ENCODE data around the gene REXO1. TPM values are rescaled to one million over a fixed set of nuclear protein-coding genes. Genes with fewer than 3 reads are reported as not detected.

Gene REXO1
- total and polyA plus RNA-seq, 2 of the 13 experiments (the other 11 are each of a cell fraction or from before 2014, with no cell fraction given): 5.0 to 11.2 TPM

DNA sequence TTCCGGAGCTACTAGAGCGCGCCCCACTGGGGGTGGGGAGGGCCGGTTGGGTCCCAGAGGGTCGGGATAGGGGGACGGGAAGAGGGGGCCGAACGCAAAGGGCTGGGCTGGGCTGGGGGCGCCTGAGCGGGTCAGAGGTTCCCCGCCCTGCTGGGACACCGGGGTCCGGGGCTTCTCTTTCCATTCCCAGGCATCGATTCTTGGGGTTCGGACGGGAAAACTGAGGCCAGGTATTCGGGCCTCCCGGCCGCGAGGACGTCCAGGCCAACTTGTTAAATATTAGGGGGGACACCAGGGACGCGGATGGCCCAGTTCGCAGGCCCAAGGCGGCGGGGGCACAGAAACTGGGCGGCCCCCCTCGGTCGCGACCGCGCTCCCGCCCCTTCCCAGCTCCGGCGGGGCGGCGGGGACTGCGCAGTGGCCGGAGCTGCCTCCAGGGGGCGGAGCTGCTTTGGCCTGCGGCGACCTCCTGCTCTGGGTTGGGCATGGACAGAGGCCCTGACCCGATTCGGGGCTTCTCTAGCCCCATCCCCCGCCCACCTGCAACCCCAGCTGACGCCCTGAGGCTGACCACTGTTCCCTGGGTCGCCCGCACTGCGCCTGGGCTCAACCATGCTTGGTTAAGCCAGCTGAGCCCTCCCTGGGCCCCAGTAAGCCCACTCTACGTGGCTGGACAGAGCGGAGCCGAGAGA lies 16.3 kb upstream of the REXO1 start (continued):
- TF ChIP-seq, protein P1, sequence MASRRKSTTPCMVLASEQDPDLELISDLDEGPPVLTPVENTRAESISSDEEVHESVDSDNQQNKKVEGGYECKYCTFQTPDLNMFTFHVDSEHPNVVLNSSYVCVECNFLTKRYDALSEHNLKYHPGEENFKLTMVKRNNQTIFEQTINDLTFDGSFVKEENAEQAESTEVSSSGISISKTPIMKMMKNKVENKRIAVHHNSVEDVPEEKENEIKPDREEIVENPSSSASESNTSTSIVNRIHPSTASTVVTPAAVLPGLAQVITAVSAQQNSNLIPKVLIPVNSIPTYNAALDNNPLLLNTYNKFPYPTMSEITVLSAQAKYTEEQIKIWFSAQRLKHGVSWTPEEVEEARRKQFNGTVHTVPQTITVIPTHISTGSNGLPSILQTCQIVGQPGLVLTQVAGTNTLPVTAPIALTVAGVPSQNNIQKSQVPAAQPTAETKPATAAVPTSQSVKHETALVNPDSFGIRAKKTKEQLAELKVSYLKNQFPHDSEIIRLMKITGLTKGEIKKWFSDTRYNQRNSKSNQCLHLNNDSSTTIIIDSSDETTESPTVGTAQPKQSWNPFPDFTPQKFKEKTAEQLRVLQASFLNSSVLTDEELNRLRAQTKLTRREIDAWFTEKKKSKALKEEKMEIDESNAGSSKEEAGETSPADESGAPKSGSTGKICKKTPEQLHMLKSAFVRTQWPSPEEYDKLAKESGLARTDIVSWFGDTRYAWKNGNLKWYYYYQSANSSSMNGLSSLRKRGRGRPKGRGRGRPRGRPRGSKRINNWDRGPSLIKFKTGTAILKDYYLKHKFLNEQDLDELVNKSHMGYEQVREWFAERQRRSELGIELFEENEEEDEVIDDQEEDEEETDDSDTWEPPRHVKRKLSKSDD (CRISPR knock-in tag; IDR thresholded peaks at IDR 0.05; ENCODE audit: low read depth): no peak
- TF ChIP-seq, protein P2, sequence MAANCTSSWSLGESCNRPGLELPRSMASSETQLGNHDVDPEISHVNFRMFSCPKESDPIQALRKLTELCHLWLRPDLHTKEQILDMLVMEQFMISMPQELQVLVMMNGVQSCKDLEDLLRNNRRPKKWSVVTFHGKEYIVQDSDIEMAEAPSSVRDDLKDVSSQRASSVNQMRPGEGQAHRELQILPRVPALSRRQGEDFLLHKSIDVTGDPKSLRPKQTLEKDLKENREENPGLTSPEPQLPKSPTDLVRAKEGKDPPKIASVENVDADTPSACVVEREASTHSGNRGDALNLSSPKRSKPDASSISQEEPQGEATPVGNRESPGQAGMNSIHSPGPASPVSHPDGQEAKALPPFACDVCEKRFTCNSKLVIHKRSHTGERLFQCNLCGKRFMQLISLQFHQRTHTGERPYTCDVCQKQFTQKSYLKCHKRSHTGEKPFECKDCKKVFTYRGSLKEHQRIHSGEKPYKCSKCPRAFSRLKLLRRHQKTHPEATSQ (CRISPR knock-in tag; IDR thresholded peaks at IDR 0.05; ENCODE audit: borderline replicate concordance): 0 out of 2 replicates have a peak, but pooled peaks have one; percentile 40
- TF ChIP-seq ZNF326 (CRISPR knock-in tag; IDR thresholded peaks at IDR 0.05; ENCODE audit: borderline replicate concordance) (no peak), SRSF4 (IDR thresholded peaks at IDR 0.05; ENCODE audit: low read depth, low read length, poor library complexity, severe bottlenecking) (no peak), ZNF674 (CRISPR knock-in tag; IDR thresholded peaks at IDR 0.05; ENCODE audit: low read depth) (no peak), DMAP1 (CRISPR knock-in tag; IDR thresholded peaks at IDR 0.05) (peak; percentile 4; the same call in 1 of the 2 replicates), POLR2G (IDR thresholded peaks at IDR 0.05; ENCODE audit: low read depth, low read length) (peak; percentile 63; the same call in 1 of the 2 replicates), SP2 (CRISPR knock-in tag; IDR thresholded peaks at IDR 0.05) (0 out of 2 replicates have a peak, but pooled peaks have one; percentile 26), TBX3 (IDR thresholded peaks at IDR 0.05; ENCODE audit: borderline replicate concordance) (no peak), MAZ (IDR thresholded peaks at IDR 0.05; ENCODE audit: borderline replicate concordance, low read depth, low read length) (no peak), MAZ (CRISPR knock-in tag; IDR thresholded peaks at IDR 0.05; ENCODE audit: low read depth) (peak; percentile 29), ZNF543 (CRISPR knock-in tag; IDR thresholded peaks at IDR 0.05) (no peak), ZNF430 (CRISPR knock-in tag; IDR thresholded peaks at IDR 0.05) (peak; percentile 72; the same call in 1 of the 2 replicates), IRF2 (CRISPR knock-in tag; IDR thresholded peaks at IDR 0.05) (peak; percentile 41; the same call in 1 of the 2 replicates), FOXJ3 (CRISPR knock-in tag; IDR thresholded peaks at IDR 0.05; ENCODE audit: borderline replicate concordance) (no peak), ZNF251 (CRISPR knock-in tag; IDR thresholded peaks at IDR 0.05) (no peak), TEAD2 (CRISPR knock-in tag; IDR thresholded peaks at IDR 0.05) (no peak), RAD21 (CRISPR knock-in tag; IDR thresholded peaks at IDR 0.05) (peak; percentile 94), ZFP62 (CRISPR knock-in tag; IDR thresholded peaks at IDR 0.05) (no peak), ZNF577 (CRISPR knock-in tag; IDR thresholded peaks at IDR 0.05; ENCODE audit: borderline replicate concordance, low read depth) (no peak), KLF13 (CRISPR knock-in tag; IDR thresholded peaks at IDR 0.05) (no peak; the same call in 1 of the 2 replicates), CBFB (CRISPR knock-in tag; IDR thresholded peaks at IDR 0.05) (0 out of 2 replicates have a peak, but pooled peaks have one; percentile 53), ZFP82 (CRISPR knock-in tag; IDR thresholded peaks at IDR 0.05; ENCODE audit: borderline replicate concordance) (peak; percentile 56; the same call in 1 of the 2 replicates)
- TF ChIP-seq, protein P3, sequence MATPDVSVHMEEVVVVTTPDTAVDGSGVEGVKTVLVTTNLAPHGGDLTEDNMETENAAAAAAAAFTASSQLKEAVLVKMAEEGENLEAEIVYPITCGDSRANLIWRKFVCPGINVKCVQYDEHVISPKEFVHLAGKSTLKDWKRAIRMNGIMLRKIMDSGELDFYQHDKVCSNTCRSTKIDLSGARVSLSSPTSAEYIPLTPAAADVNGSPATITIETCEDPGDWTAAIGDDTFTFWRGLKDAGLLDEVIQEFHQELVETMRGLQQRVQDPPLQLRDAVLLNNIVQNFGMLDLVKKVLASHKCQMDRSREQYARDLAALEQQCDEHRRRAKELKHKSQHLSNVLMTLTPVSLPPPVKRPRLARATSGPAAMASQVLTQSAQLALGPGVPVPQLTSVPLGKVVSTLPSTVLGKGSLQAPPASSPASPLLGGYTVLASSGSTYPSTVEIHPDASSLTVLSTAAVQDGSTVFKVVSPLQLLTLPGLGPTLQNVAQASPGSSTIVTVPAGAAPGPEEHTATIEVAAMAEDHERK (CRISPR knock-in tag; IDR thresholded peaks at IDR 0.05; ENCODE audit: low read depth): no peak
- TF ChIP-seq, protein P4, sequence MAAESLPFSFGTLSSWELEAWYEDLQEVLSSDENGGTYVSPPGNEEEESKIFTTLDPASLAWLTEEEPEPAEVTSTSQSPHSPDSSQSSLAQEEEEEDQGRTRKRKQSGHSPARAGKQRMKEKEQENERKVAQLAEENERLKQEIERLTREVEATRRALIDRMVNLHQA (CRISPR knock-in tag; IDR thresholded peaks at IDR 0.05): no peak

Measured in HepG2 (cell line).